DMS79 (cell line): Measurements from ENCODE around the gene SNAI3.
"Not testable (repeated sequence)": the region's sequence is repeated elsewhere in the genome, so short reads cannot be mapped to it uniquely, and the experiment has no call there.

Experiments
- DNase-seq: peaks from one replicate; lab custom pipeline; 2025; lab: John Stamatoyannopoulos, UW

Gene SNAI3

GRCh38 chr16:88690341-88691128, 4.2 kb upstream of the SNAI3 start:
- DNase-seq = no peak

- no peak for DNase-seq
Observed at GRCh38 chr16:88688013-88688778, 1.9 kb upstream of the SNAI3 start.

GRCh38 chr16:88687676-88688012, 1.3 kb upstream of the SNAI3 start:
- no peak for DNase-seq

GRCh38 chr16:88687254-88687576, 908 bp upstream of the SNAI3 start:
- DNase-seq = no peak

GRCh38 chr16:88686062-88686438, 257 bp downstream of the SNAI3 start:
- DNase-seq = peak; percentile 22

GRCh38 chr16:88685156-88686061, 898 bp downstream of the SNAI3 start:
- DNase-seq = no peak

- no peak for DNase-seq
Observed at GRCh38 chr16:88684569-88685155, 1.6 kb downstream of the SNAI3 start.

- DNase-seq = no peak
Observed at GRCh38 chr16:88681709-88682451, 4.4 kb downstream of the SNAI3 start.

GRCh38 chr16:88681084-88681680, 5.1 kb downstream of the SNAI3 start:
- DNase-seq = no peak

- DNase-seq = no peak
Observed at GRCh38 chr16:88680554-88681083, 5.7 kb downstream of the SNAI3 start.

GRCh38 chr16:88678224-88678979, 7.9 kb downstream of the SNAI3 start:
- no peak for DNase-seq

GRCh38 chr16:88677721-88678120, 8.6 kb downstream of the SNAI3 start:
- DNase-seq = no peak

- DNase-seq = no peak
Observed at GRCh38 chr16:88676502-88677242, 9.6 kb downstream of the SNAI3 start.

GRCh38 chr16:88673716-88674379, 12.5 kb downstream of the SNAI3 start:
- DNase-seq = no peak

- DNase-seq = no peak
Observed at GRCh38 chr16:88672776-88673175, 13.5 kb downstream of the SNAI3 start.

- DNase-seq = no peak
Observed at GRCh38 chr16:88671806-88672205, 14.5 kb downstream of the SNAI3 start.

- no peak for DNase-seq
Observed at GRCh38 chr16:88669980-88670379, 16.3 kb downstream of the SNAI3 start.

GRCh38 chr16:88669493-88669892, 16.8 kb downstream of the SNAI3 start:
- not testable (repeated sequence) for DNase-seq

- no peak for DNase-seq
Observed at GRCh38 chr16:88667461-88667860, 18.8 kb downstream of the SNAI3 start.
